Measurements from ENCODE around the gene SLCO2A1.

The SLCO2A1 gene

GRCh38 chr3:133949438-133949837, 80.3 kb downstream of the SLCO2A1 start:
- no peak for DNase-seq (ENCODE audit: low read depth in 2 of 2)

DNA sequence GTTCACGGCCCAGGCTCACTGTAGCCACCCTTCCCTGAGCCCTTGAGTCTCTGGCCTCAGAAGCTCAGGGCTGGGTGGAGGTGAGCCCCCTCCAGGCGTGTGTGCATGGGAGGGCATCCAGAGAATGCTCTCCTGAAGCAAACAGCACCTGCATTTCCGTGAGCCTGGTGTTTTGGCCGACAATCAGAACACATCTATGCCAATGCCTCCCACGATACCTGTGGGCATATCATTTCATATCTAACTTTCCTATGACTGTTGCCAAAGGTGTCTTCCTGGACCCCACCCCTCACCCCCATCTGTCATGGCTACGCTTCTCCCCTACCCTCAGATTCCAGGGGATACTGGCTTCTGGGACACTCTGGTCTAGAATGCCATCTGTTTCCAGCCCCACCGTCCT, 80.7 kb downstream of the SLCO2A1 start:
- DNase-seq (ENCODE audit: low read depth in 2 of 2): no peak

GRCh38 chr3:133948131-133948810, 81.5 kb downstream of the SLCO2A1 start:
- no peak for DNase-seq (ENCODE audit: low read depth in 2 of 2)

DNA sequence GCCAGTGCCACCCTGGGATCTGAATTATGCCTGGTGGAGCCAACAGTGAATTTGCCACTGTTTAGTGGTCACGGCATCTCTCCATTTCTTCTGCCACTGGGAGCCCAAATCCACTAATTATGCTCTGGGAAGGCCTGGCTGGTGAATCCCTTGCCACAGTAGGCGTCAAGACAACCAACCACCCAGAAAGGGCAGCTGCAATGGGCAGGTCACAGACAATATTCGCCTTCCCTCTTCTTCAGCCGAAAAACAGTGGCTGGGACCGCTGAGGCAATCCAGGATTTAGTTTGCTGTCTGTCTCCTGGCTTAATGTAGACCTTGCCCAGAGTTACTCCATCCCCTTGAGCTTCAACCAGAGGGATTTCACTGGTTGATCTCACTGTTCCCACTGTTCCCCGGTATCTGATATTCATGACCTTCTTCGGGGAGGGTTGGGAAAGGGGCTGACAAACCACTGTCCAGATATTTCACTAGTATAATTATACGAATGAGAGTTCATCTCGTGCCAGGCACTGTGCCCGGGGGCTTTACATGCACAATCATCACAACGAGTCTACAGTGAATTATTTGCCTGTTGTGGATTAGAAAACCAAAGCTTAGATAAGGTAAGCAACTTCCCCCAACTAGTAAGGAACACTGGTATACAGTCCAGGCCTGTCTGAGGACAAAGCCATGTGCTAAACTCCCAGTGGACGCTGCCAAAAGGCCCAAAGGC, 84.2 kb downstream of the SLCO2A1 start:
- DNase-seq (ENCODE audit: low read depth in 2 of 2): no peak

DNA sequence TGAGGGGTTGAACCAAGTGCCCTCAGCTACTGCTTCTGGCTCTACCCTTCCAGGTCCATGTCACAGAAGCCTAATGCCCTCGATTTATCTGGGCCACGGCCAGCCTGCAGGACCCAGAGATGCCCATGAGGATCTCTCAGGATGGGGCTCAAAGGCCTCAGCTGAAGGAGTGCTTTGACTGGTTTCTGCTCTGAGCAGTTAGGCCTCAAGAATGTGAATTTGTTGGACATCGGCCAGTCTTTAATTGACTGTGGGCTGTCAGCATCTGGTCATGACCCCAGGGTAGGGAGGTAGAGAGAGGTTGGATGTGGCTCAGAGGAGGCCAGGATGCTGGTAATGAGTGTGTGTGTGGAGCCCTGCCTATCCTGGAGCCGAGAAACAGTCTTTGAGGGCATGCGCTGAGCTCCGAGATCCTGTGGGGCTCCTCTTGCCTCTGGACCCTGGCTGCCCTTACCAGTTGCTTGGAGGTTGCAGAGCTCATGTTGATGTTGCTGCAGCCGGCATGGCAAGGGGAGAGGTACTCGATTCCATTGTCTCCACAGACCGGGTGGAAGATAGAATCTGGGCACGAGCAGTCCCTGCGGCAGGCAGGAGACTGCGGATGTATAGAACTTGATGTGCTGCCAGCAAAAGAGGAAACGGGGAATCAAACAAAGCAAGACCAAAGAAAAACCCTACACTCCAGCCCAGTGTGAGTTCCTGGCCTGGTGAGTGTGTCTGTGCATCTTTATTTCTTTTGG, 84.9 kb downstream of the SLCO2A1 start:
- DNase-seq (ENCODE audit: low read depth in 2 of 2): no peak

DNA sequence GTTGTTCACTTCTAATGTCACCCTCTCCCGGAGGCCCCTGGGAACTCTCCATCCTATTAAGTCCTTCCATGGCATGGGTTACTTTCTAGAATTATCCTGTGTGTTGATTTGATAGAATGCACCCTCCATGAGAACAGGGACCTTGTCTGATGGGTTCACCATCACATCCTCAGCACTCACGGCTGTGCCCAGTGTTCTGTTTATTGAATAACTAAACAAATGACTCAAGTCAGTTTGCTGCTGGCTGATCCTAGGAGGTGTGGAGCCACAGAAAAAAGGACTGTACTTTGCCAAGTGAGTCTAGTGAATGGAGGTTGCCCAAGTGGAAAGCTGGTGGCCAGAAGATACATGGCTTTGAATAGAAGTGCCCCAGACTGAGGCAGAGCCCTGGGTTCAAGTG, 85.5 kb downstream of the SLCO2A1 start:
- DNase-seq (ENCODE audit: low read depth in 2 of 2): no peak

GRCh38 chr3:133943639-133944141, 86.0 kb downstream of the SLCO2A1 start:
- DNase-seq (ENCODE audit: low read depth in 2 of 2): no peak

- no peak for DNase-seq (ENCODE audit: low read depth in 2 of 2)
Measured at GRCh38 chr3:133943031-133943535, 86.6 kb downstream of the SLCO2A1 start.

DNA sequence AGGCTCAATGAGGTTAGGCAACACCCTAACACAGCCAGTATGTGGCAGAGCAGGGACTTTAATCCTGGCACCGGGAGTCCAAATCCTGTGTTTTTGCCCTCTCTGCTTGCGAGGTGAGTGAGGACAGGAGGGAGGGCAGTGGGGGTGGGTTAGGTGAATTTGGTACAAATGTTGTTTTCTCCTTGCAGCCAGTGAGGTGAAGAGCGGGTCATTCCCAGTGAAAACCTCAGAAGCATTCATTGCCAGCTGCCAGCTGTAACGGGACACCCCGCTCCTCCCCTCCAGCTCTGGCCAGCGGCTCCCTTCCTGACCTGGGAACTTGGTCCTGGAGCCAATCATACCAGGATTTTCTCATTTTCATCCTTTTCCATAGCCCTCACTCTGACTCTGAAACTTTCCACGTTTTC, 88.3 kb downstream of the SLCO2A1 start:
- DNase-seq (ENCODE audit: low read depth in 2 of 2): no peak

- no peak for DNase-seq (ENCODE audit: low read depth in 2 of 2)
Measured at GRCh38 chr3:133940536-133940935, 89.2 kb downstream of the SLCO2A1 start.

DNA sequence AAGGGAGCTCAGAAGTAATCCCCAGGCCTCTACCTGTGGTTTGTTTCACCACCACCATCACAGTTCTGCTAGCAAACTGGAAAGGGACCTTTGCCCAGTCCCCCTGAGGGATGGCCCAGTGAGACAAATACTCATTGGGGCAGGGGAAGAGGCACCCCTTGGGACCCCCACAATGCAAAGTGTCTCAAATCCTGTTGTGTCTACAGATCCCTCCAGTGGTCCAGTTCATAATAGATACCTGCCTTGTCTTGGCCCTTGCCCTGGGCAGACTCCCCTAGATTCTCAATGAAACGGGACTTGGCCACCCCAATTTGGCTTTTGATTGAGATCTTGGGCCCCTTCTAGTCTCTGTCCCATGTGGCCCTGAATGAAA, 90.3 kb downstream of the SLCO2A1 start:
- DNase-seq (ENCODE audit: low read depth in 2 of 2): no peak

DNA sequence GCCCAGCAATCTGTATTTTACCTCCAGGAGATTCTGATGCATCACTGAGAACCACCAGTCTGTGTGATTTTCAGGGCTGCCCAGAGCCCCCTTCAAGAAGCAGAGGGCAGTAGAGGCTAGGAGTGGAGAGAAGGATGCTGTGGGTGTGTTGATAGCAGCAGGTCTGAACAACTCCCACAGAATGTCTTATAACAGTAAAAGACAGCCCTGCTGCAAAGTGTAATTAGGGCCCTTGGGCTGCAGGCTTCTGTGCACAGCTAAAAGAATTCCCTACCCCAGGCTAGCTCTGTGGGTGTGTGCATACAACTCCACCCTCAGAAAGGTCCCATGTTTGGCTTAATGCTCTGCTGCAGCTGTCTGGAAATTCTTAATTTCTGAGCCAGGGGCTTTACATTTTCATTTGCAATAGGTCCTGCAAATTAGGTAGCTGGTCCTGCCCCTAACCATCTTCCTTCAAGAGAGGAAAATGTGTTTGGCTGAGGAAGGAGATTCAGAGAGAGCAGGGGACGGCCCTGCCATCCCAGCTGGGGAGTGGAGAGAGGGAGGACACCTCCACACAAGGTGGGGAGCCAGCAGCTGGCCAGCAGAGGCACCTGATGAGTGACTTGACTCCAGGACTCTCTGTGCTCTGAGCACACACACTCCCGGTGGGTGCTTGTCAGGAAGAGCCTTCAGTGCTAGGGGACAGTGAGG, 90.8 kb downstream of the SLCO2A1 start:
- no peak for DNase-seq (ENCODE audit: low read depth in 2 of 2)

DNA sequence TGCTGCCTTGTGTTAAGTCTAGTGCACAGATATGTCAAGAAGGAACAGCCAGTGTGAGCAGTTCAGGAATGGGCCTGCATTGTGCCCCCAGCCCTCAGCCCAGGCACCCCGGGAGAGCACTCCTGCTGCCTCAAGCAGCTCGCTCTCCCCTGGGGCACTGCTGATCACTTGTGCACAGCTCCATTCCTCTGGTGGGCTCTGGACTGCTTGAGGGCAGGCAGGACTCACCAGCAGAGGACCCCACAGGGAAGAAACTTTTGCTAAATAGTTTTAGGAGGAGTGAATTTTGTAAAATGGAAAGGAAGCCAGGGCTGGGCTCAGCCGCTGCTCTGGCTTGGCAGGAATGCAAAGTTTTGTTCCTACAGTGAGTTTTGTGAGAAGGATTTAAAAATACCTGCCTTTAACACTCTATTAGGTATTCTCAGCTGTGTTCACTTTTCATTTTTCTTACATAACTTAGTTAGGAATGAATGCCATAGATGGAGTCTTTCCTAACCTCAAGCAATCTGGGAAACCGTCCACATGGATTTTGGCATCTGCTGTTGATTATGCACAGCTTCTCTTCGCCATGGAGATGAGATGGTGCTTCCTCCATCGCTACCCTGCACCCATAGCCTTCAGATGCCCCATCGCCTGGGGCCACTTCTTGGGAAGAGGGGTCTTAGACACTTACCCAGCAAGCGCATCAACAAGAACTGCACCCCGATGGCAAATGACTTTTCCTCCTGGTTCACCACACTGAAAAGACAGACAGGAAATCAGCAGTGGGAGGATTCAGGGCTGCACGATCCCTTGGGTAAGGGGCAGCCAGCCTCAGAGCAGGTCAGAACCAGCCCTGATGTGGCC, 91.7 kb downstream of the SLCO2A1 start:
- no peak for DNase-seq (ENCODE audit: low read depth in 2 of 2)

- no peak for DNase-seq (ENCODE audit: low read depth in 2 of 2)
Measured at GRCh38 chr3:133937061-133937686, 92.6 kb downstream of the SLCO2A1 start.

DNA sequence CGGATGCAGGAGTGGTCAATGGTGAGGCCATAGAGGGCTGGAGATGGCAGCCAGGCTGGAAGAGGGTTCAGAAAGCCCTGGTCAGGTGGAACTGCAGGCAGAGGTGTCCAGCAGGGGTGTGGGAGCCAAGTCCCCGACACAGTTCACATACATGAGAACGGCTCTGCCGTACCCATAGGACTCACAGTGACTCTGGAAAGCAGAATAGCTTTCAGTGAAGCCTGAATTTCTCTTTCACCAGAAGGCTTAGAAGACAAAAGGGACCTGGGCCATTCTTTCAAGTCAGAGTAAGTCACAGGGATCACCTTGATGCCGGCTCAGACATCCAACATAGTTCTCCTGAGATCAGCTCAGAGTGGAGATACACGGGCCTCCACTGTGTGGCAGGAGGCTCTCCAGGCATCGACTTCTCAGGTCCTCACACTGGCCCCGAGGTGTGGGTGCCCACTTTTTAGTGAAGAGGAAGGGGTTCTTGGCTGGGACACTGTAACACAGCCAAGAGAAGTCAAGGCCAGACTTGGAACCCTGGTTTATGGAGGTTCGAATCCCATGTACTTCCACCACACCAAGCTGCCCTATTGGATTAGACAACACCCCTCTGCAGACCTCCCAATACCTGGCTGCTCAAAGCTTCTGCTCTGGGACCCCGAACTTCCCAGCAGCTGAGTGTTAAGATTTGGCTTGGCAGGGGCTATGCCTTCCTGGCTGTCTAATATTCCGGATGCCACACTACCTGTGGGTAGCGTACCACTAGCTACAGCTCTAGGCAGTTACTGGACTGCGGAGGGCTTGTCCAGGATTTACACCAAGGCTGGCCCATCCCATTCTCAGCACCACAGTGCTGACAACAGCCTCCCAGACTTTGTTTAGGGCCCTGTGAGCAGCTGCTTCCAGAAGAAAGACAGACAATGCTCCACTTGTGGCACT, 93.6 kb downstream of the SLCO2A1 start:
- DNase-seq (ENCODE audit: low read depth in 2 of 2): no peak

DNA sequence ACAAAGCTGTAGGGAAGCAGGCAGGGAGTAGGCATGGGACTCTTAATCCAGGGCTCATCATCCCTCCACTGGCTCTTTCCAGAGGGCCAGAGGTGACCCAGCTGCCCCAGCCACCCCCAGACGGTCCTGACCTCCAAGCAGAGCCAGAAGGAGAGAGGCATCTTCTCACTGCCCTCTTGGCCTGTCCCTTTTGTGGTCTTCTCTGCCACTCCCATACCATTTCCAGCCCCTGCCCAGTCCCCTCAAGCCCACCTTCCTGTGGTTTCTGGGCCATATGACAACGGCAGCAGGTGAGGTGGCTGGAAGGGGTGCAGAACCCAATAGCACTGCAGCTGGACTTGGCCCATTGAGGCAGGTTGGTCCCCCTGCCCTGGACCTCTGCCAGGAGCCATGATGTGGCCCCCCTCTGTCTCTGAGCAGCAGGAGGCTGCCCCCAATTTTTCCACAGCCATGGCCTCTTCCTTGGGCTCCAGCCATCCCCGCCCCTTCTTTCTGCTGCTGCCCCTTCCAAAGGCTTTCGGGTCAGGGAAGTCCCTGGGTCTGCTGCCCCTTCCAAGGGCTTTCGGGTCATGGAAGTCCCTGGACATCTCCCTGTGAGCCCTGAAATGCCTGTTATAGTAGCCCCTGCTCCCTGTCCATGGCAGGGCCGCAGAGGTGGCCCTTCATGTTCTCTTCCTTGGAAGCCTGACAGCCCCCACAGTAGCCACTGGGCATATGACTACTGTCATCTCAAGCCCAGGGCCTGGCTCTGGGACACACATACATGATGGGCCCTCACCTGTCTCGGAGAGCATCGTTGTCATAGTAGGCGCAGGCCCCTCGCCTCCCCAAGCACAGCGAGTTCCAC, 94.5 kb downstream of the SLCO2A1 start:
- no peak for DNase-seq (ENCODE audit: low read depth in 2 of 2)

DNA sequence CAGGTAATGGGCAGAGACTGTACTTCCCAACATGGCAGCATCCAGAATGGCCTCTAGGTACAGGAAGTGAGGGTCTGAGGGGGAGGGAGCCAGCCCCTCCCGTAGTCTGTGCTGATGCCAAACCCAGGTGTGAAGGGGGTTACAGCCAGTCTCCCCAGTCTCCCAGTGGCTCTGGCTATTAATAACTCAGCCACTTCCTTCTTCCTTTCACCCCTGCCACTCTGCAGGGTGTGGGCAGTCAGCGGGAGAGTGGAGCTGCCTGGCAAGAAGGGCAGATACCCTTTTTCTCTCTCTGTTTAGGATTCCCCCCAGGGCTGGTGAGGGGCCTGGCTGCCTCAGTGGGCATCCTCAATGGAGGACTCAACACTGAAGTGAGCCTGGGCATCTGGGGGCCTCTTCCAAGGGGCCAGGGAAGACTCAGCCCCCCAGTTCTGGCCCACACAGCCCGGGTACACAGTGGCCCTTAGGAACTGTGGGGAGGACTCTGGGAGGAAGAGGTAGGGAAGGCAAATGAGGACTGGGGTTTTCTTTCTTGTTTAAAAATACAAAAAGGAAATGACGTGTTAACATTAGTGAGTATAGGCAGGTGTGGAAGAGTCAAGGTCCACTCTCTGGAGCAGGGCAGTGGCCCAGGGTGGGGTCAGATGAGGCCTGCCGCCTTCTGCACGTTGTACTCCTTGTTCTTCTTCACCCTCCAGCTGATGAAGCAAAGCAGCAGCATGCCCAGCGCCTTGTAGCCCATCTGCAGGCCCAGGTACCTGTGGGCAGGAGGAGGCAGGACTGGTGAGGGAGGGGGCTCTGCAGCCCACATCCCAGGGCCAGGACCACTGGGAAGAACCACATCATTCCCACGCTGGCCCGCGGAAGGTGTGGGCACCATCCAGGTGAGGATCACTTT, 95.4 kb downstream of the SLCO2A1 start:
- no peak for DNase-seq (ENCODE audit: low read depth in 2 of 2)
